Peyer's patch (tissue), 4 donors: ENCODE results near the gene SYNE1.

Experiments used
- CTCF ChIP-seq, 6 experiments: fragments of 450-650 bp in 4 of 6; fragments of 200-600 bp in 2 of 6; sonication (generic) in 1 of 6; IDR thresholded peaks; one replicate each; pipeline ENCODE4 v1.5.1; 2017 to 2019; ENCODE audit warnings: antibody characterized with exemption in 6 of 6, mild to moderate bottlenecking in 3 of 6, moderate library complexity in 1 of 6
- POLR2A ChIP-seq, 2 donors: fragments of 450-650 bp; IDR thresholded peaks; one replicate each; pipeline ENCODE4 v1.5.1; 2017; ENCODE audit warnings: antibody characterized with exemption in 2 of 2, mild to moderate bottlenecking in 2 of 2, moderate library complexity in 2 of 2

- TF ChIP-seq CTCF (IDR thresholded peaks at IDR 0.05) = no peak
- TF ChIP-seq POLR2A (IDR thresholded peaks at IDR 0.05) = no peak
Observed at GRCh38 chr6:152330961-152331360, 306.2 kb downstream of the SYNE1 start.
